GM12864 (cell line): ENCODE data around the gene URM1.

Experiments used
- DNase-seq: peaks from one replicate; pipeline ENCODE4 v3.0.0-alpha.2; 2011; ENCODE audit warnings: low read depth
- H3K4me3 ChIP-seq: 2 replicates; pipeline ENCODE4 v1.5.1; 2011; ENCODE audit warnings: mild to moderate bottlenecking, low read depth, low read length, control low read depth
- TF ChIP-seq, protein P1 (sequence below): IDR thresholded peaks from 2 replicates; pipeline ENCODE4 v1.5.1; 2011; ENCODE audit warnings: low read depth, mild to moderate bottlenecking, moderate library complexity, low read length, control low read depth, inconsistent platforms; ENCODE audit errors: missing control alignments

The URM1 gene

GRCh38 chr9:128414461-128414860, 43.3 kb downstream of the URM1 start:
- DNase-seq: no peak
- no peak overlapping the region for H3K4me3 ChIP-seq
- TF ChIP-seq, protein P1, sequence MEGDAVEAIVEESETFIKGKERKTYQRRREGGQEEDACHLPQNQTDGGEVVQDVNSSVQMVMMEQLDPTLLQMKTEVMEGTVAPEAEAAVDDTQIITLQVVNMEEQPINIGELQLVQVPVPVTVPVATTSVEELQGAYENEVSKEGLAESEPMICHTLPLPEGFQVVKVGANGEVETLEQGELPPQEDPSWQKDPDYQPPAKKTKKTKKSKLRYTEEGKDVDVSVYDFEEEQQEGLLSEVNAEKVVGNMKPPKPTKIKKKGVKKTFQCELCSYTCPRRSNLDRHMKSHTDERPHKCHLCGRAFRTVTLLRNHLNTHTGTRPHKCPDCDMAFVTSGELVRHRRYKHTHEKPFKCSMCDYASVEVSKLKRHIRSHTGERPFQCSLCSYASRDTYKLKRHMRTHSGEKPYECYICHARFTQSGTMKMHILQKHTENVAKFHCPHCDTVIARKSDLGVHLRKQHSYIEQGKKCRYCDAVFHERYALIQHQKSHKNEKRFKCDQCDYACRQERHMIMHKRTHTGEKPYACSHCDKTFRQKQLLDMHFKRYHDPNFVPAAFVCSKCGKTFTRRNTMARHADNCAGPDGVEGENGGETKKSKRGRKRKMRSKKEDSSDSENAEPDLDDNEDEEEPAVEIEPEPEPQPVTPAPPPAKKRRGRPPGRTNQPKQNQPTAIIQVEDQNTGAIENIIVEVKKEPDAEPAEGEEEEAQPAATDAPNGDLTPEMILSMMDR: peak; percentile 37

DNA sequence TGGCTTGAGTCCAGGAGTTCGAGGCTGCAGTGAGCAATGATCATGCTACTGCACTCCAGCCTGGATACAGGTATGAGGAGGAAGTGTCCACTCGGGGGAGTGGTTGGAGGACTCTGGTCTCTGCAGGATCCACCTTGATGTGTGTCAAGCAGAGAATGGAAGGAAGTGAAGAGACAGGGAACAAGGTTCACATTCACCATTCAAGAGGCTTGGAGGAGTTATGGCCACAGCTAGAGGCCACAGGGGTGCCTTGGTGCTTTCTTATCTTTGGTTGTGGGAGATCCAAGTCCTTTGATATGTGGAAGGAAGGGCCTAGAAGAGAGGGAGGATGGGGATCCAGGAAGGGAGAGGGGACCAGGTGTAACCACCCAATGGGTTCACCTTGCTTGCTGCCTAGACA, 44.1 kb downstream of the URM1 start:
- no peak overlapping the region for H3K4me3 ChIP-seq
- DNase-seq: no peak
- TF ChIP-seq, protein P1: no peak

DNA sequence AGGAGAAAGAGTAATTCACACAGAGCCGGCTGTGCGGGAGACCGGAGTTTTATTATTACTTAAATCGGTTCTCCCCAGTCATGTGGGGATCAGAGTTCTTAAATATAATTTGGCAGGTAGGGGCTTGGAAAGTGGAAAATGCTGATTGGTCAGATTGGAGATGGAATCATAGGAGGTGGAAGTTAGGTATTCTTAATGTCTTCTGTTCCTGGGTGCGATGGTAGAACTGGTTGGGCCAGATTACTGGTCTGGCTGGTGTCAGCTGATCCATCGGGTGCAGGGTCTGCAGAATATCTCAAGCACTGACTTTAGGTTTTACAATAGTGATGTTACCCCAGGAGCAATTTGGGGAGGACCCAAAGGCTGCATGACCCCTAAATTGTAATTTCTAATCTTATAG, 44.8 kb downstream of the URM1 start:
- DNase-seq: no peak
- TF ChIP-seq, protein P1: no peak
- no peak overlapping the region for H3K4me3 ChIP-seq

GRCh38 chr9:128416432-128417019, 45.4 kb downstream of the URM1 start:
- no peak for DNase-seq
- H3K4me3 ChIP-seq: no peak overlapping the region
- TF ChIP-seq, protein P1: no peak

GRCh38 chr9:128419061-128419925, 48.1 kb downstream of the URM1 start:
- TF ChIP-seq, protein P1: no peak
- no peak for DNase-seq
- H3K4me3 ChIP-seq: no peak overlapping the region

- H3K4me3 ChIP-seq: peak overlapping the region; percentile 83
- peak; percentile 10 for DNase-seq
- TF ChIP-seq, protein P1: peak; percentile 80
Observed at GRCh38 chr9:128420060-128420650, 49.0 kb downstream of the URM1 start.
